Muscle layer of duodenum (tissue), 2 donors: ENCODE data around the gene PLA2G2D.

Experiments used
- H3K27ac ChIP-seq: one replicate; pipeline ENCODE4 v1.7.0; 2013; ENCODE audit warnings: mild to moderate bottlenecking, low read length
- H3K27me3 ChIP-seq: one replicate; pipeline ENCODE4 v1.7.0; 2013; ENCODE audit warnings: low read depth, mild to moderate bottlenecking, control low read depth, low read length
- H3K36me3 ChIP-seq, 2 donors: one replicate each; pipeline ENCODE4 v1.7.0; 2013; ENCODE audit warnings: low read length in 2 of 2, control low read depth in 1 of 2, mild to moderate bottlenecking in 1 of 2; ENCODE audit not compliant: insufficient read depth in 2 of 2, control insufficient read depth in 1 of 2
- H3K4me1 ChIP-seq, 2 donors: one replicate each; pipeline ENCODE4 v1.7.0; 2013; ENCODE audit warnings: low read length in 2 of 2, mild to moderate bottlenecking in 2 of 2, control low read depth in 1 of 2, moderate library complexity in 1 of 2; ENCODE audit not compliant: insufficient read depth in 2 of 2, control insufficient read depth in 1 of 2
- H3K4me3 ChIP-seq, 2 donors: one replicate each; pipeline ENCODE4 v1.7.0; 2013; ENCODE audit warnings: low read length in 2 of 2, low read depth in 1 of 2, mild to moderate bottlenecking in 1 of 2
- H3K9me3 ChIP-seq, 2 donors: one replicate each; pipeline ENCODE4 v1.7.0; 2013; ENCODE audit warnings: low read length in 2 of 2, control low read depth in 1 of 2, mild to moderate bottlenecking in 1 of 2; ENCODE audit not compliant: control insufficient read depth in 1 of 2
- donor health status: healthy.

PLA2G2D gene

DNA sequence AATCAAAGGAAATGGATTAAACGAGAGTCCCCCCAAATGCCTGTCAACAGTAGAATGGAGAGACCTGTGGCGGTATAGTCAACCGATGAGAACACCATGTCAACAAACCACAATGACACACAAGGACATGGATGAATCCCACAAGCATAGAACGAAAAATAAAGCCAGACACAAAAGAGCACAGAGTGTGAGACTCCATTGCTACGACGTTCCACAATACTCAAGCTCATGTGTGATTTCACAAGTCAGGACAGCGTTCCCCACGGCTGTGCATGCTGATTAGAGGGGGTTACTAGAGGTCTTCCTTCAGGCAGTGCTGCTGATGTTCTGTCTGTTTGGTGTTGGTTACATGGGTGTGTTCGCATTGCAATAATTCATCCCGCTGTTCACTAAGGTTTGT lies 5.8 kb upstream of the PLA2G2D start:
- no peak overlapping the region for H3K27ac ChIP-seq
- H3K36me3 ChIP-seq: no peaks in the 10 kb centered on the region
- peaks cover 0 to 10% of the 10 kb centered on the region in 2 donors for H3K4me1 ChIP-seq
- H3K4me3 ChIP-seq: no peak overlapping the region
- H3K9me3 ChIP-seq: no peaks in the 10 kb centered on the region
- no peaks in the 10 kb centered on the region for H3K27me3 ChIP-seq

- Histone ChIP-seq H3K36me3 (no peaks in the 10 kb centered on the region), H3K4me3 (no peak overlapping the region), H3K9me3 (no peaks in the 10 kb centered on the region), H3K27me3 (no peaks in the 10 kb centered on the region), H3K4me1 (peaks cover 0 to 10% of the 10 kb centered on the region in 2 donors), H3K27ac (no peak overlapping the region)
Observed at GRCh38 chr1:20124456-20125057, 5.2 kb upstream of the PLA2G2D start.

GRCh38 chr1:20123722-20124455 lies 4.6 kb upstream of the PLA2G2D start:
- Histone ChIP-seq H3K27me3 (no peaks in the 10 kb centered on the region), H3K36me3 (no peaks in the 10 kb centered on the region), H3K4me1 (peaks cover 0 to 10% of the 10 kb centered on the region in 2 donors), H3K9me3 (no peaks in the 10 kb centered on the region), H3K27ac (no peak overlapping the region), H3K4me3 (no peak overlapping the region)

DNA sequence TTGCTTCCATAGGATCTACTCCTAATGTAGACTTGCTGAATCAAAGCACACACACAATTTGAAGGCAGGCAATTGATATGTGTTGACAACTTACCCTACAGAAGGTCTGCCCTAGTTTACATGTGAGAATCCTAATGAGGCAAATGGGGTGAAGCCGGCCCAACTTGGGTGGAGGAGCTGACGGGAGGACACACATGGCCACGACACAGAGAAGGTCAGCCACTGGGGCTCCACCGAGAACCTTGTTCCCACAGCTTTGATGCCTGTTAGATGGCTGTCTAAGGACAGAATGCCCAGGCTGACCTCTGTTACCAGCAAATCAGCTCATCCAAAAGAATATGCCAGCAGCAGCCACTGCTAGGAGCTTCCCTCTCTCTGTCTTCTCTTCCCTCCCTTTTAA lies 1.5 kb upstream of the PLA2G2D start:
- Histone ChIP-seq H3K4me3 (no peak overlapping the region), H3K9me3 (no peaks in the 10 kb centered on the region), H3K36me3 (no peaks in the 10 kb centered on the region), H3K27me3 (no peaks in the 10 kb centered on the region), H3K27ac (no peak overlapping the region), H3K4me1 (peaks cover 0 to 10% of the 10 kb centered on the region in 2 donors)

- Histone ChIP-seq H3K4me3 (no peak overlapping the region), H3K27me3 (no peaks in the 10 kb centered on the region), H3K27ac (no peak overlapping the region), H3K36me3 (no peaks in the 10 kb centered on the region), H3K4me1 (no peaks in the 10 kb centered on the region), H3K9me3 (no peaks in the 10 kb centered on the region)
Observed at GRCh38 chr1:20117236-20117635, 2.1 kb downstream of the PLA2G2D start.

DNA sequence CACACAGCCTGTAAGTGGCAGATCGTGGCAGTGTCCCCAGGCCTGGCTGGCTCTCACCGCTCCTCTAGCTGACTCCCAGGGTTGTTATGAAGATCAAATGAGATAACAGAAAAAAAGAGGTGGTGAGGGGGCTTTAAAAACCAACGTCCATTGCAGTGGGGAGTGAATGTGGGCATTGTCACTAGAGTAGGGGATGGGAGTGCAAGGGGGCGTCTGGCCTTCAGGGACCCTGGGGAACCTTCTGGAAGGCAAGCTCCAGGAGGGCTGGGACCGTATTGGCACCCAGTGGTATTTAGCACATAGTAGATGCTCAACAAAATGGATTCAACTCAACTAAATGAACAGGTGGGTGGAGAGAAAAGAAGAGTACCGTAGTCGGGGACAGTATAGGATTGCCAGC lies 3.4 kb downstream of the PLA2G2D start:
- no peak overlapping the region for H3K27ac ChIP-seq
- H3K36me3 ChIP-seq: no peaks in the 10 kb centered on the region
- no peaks in the 10 kb centered on the region for H3K4me1 ChIP-seq
- H3K9me3 ChIP-seq: no peaks in the 10 kb centered on the region
- no peaks in the 10 kb centered on the region for H3K27me3 ChIP-seq
- H3K4me3 ChIP-seq: no peak overlapping the region

DNA sequence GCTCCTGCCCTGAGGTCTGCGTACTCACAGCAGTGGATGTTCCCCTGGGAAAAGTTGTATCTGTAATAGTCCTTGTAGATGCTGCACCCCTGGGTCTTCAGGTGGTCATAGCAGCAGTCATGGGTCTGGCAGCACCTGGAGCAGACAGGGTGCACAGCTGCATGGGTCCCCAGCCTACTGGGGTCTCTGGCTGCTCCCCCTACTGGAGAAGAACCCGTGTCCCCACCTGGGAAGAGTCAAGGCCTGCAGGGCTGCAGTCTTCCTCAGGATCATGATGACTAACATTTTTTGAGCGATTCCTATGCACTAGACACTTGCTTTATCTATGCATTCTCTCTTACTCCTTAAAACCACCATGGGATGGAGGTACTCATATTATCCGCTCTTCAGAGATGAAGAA lies 3.9 kb downstream of the PLA2G2D start:
- H3K4me3 ChIP-seq: no peak overlapping the region
- no peaks in the 10 kb centered on the region for H3K4me1 ChIP-seq
- H3K9me3 ChIP-seq: no peaks in the 10 kb centered on the region
- no peaks in the 10 kb centered on the region for H3K27me3 ChIP-seq
- H3K27ac ChIP-seq: no peak overlapping the region
- H3K36me3 ChIP-seq: no peaks in the 10 kb centered on the region

DNA sequence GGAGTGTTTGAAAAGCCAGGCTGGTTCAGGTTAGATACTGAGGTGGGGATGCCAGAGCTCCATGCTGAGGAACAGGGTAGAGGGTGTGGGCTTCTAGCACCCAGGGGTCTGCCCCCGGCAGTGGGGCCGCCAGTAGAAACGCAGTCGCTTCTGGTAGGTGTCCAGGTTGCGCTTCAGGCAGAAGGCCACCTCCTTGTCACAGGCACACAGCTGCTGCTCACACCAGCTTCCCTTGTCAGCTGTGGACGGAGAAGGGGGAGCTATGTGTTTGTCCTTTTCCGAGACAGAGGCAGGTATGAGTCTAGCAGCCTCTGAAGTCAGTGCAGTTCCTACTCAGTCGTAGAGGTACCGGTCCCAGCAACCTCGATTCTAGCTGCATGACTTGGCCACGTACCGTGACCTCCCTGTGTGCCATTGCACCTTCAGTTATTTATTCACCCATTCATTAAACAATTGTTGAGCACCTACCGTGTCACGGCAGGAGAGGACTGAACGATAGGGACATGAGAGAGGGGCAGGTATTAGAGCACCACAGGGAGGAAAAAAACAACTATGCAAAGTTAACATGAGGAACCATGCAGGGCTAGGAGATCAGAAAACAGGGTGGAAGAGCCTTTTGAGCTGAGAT lies 5.2 kb downstream of the PLA2G2D start:
- Histone ChIP-seq H3K4me1 (no peaks in the 10 kb centered on the region), H3K27me3 (no peaks in the 10 kb centered on the region)

DNA sequence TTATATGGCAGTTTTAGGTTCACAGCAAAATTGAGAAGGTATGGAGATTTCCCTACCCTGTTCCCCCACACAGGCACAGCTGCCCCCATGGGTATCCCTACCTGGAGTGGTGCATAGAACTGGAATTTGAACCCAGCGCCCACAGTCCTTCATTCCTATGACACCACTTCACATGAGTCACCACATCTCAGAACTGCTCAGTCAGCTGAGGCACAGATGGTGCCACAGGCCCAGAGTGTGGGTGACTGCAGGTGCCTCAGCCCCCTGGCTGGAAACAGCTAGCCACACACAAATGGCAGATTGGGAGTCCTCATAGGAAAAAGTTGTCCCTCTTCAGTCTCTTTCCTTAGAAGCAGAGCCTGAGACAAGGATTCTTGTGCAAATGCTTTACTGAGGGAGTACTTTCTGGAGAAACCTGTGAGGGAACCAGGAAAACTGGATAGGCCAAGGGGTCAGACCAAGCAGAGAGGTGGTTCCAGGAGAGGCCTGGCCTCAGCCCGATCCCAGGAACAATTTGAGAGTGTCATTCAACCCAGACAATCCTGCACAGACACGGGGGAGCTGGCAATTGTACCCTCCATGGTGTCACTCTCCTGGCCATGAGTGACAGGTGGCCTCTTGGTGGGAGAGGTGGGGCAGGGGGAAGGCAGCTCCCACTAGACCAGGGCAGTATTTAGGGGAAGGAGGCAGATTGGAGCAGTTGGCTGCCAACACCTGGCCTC lies 6.9 kb downstream of the PLA2G2D start:
- H3K4me1 ChIP-seq: no peaks in the 10 kb centered on the region
- no peak overlapping the region for H3K27ac ChIP-seq
- no peak overlapping the region for H3K4me3 ChIP-seq
- H3K9me3 ChIP-seq: no peaks in the 10 kb centered on the region
- no peaks in the 10 kb centered on the region for H3K27me3 ChIP-seq
- H3K36me3 ChIP-seq: no peaks in the 10 kb centered on the region

More for the DNA sequence above, 5.2 kb downstream of the PLA2G2D start:
- no peak overlapping the region for H3K4me3 ChIP-seq
- H3K36me3 ChIP-seq: no peaks in the 10 kb centered on the region
- H3K27ac ChIP-seq: no peak overlapping the region
- no peaks in the 10 kb centered on the region for H3K9me3 ChIP-seq

DNA sequence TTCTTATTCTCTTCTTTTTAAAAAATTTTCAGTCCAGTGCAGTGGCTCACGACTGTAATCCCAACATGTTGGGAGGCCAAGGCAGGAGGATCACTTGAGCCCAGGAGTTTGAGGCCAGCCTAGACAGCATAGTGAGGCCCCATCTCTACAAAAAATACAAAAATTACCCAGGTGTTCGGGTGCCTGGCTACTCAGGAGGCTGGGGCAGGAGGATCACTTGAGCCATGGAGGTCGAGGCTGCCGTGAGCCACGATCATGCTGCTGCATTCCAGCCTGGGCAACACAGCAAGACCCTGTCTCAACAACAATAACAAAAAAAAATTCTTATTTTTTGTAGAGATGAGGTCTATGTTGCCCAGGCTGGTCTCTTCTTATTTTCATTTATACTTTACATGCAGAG lies 7.9 kb downstream of the PLA2G2D start:
- no peaks in the 10 kb centered on the region for H3K9me3 ChIP-seq
- H3K36me3 ChIP-seq: no peaks in the 10 kb centered on the region
- H3K4me3 ChIP-seq: no peak overlapping the region
- H3K27me3 ChIP-seq: no peaks in the 10 kb centered on the region
- H3K4me1 ChIP-seq: no peaks in the 10 kb centered on the region
- no peak overlapping the region for H3K27ac ChIP-seq

DNA sequence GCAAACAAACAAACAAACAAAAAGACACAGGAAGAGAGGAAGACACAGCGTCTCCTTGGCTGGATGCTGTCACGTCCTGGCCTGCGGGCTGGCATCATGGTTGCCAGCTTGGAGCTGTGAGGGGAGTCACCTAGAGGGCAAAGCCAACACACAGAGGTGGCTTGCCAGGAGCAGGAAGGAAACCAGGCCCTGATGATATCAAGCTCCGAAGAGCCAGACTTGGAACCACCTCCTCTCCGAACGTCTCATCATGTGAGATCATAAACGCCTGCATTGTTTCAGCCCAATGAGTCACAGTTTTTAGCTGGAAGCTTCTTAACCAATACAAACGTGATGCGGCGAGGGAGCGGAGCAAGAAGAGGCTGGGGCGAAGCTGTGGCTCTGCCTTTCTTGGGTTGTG lies 8.7 kb downstream of the PLA2G2D start:
- no peaks in the 10 kb centered on the region for H3K27me3 ChIP-seq
- H3K36me3 ChIP-seq: no peaks in the 10 kb centered on the region
- no peak overlapping the region for H3K4me3 ChIP-seq
- no peak overlapping the region for H3K27ac ChIP-seq
- H3K9me3 ChIP-seq: no peaks in the 10 kb centered on the region
- H3K4me1 ChIP-seq: no peaks in the 10 kb centered on the region
